Upper lobe of right lung (tissue), 1 donor: ENCODE data around the gene SMCO4. TPM values are rescaled to one million over a fixed set of nuclear protein-coding genes. Genes with fewer than 3 reads are reported as not detected.
A peak's percentile ranks its signal among the peaks of the same experiment; 100 is the strongest.

Source experiments
- ATAC-seq: fragments of 200-7000 bp; cut with Tn5 transposase; one replicate; pipeline ENCODE4 v1.9.1; 2020; ENCODE audit warnings: mild to moderate bottlenecking, moderate library complexity
- DNase-seq: peaks from one replicate; pipeline ENCODE4 v3.0.0-alpha.2; 2020
- H3K27ac ChIP-seq: fragments of 200-600 bp; one replicate; pipeline ENCODE4 v1.8.0; 2022
- H3K27me3 ChIP-seq: fragments of 200-600 bp; one replicate; pipeline ENCODE4 v1.8.0; 2022; ENCODE audit warnings: mild to moderate bottlenecking
- H3K36me3 ChIP-seq: fragments of 200-600 bp; one replicate; pipeline ENCODE4 v1.8.0; 2022
- H3K4me1 ChIP-seq: fragments of 200-600 bp; one replicate; pipeline ENCODE4 v1.8.0; 2022
- H3K4me3 ChIP-seq: fragments of 200-600 bp; one replicate; pipeline ENCODE4 v1.8.0; 2022; ENCODE audit warnings: mild to moderate bottlenecking
- H3K9me3 ChIP-seq: fragments of 200-600 bp; one replicate; pipeline ENCODE4 v1.8.0; 2022
- CTCF ChIP-seq: fragments of 200-600 bp; IDR thresholded peaks from one replicate; pipeline ENCODE4 v1.8.0; 2022; ENCODE audit warnings: antibody characterized with exemption
- intact Hi-C: fragments of 100-400 bp; cut with DNase I; formaldehyde crosslinking; loops from one replicate; pipeline ENCODE4 v1.11.0; 2022
- total RNA-seq: library from RNA; stranded (reverse); fragmentation: NEBNext Ultra II Directional; extraction: Animal tissue kit (Norgen Biotek cat#: 25700); gene quantifications from one replicate; pipeline ENCODE4 v1.2.1, GENCODE V29; 2021
- donor health status: DM: no; HTN: yes; CAD: no; lungs with severe emphysema.

SMCO4 gene
- total RNA-seq, 1 donor from 2014 or later, result 55.7 TPM

GRCh38 chr11:93482556-93482955 is 60.6 kb downstream of the SMCO4 start:
- DNase-seq (no peak), ATAC-seq (no peak)
- no peak overlapping the region for H3K4me3 ChIP-seq
- no peak for TF ChIP-seq CTCF
- no peaks in the 10 kb centered on the region for H3K27me3 ChIP-seq
- no peak overlapping the region for H3K27ac ChIP-seq
- intact Hi-C loops, result no loop called here
- H3K9me3 ChIP-seq, result no peaks in the 10 kb centered on the region
- peaks cover 4% of the 10 kb centered on the region for H3K4me1 ChIP-seq
- H3K36me3 ChIP-seq, result no peaks in the 10 kb centered on the region

GRCh38 chr11:93481696-93482095 is 61.5 kb downstream of the SMCO4 start:
- peaks cover 4% of the 10 kb centered on the region for H3K4me1 ChIP-seq
- no peak overlapping the region for H3K27ac ChIP-seq
- ATAC-seq, result peak; percentile 63

DNA sequence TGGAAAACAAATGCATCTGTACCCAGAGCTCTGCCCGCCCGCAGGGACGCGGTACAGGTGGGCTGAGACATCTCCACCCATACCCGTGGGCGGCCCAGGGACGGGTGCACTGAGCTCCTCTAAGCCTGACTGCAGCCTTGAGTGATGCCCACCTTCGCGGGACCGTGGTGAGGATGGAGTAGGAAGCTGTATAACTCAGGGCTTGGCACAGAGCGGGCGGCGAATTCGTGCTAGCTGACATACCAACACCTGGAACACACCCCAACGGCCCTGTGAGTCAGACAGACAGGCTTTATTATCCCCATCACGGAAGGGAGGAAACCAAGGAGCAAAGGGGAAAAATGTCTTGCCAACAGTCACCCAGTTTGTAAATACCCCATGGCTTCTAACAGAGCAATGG is 61.9 kb downstream of the SMCO4 start:
- no peaks in the 10 kb centered on the region for H3K9me3 ChIP-seq
- H3K27ac ChIP-seq, result no peak overlapping the region
- no peak overlapping the region for H3K4me3 ChIP-seq
- H3K4me1 ChIP-seq, result peaks cover 4% of the 10 kb centered on the region
- no peaks in the 10 kb centered on the region for H3K36me3 ChIP-seq
- DNase-seq, result no peak
- no peak for TF ChIP-seq CTCF
- intact Hi-C loops, result no loop called here
- ATAC-seq, result no peak
- H3K27me3 ChIP-seq, result no peaks in the 10 kb centered on the region

More at GRCh38 chr11:93481696-93482095, 61.5 kb downstream of the SMCO4 start:
- DNase-seq, result no peak
- intact Hi-C loops, result no loop called here
- TF ChIP-seq CTCF, result no peak
- Histone ChIP-seq H3K9me3 (no peaks in the 10 kb centered on the region), H3K4me3 (no peak overlapping the region), H3K27me3 (no peaks in the 10 kb centered on the region), H3K36me3 (no peaks in the 10 kb centered on the region)

- Histone ChIP-seq H3K4me1 (peaks cover 4% of the 10 kb centered on the region), H3K9me3 (no peaks in the 10 kb centered on the region), H3K27me3 (no peaks in the 10 kb centered on the region), H3K4me3 (no peak overlapping the region), H3K27ac (no peak overlapping the region), H3K36me3 (no peaks in the 10 kb centered on the region)
- intact Hi-C loops, result no loop called here
- TF ChIP-seq CTCF, result no peak
- DNase-seq, result no peak
- ATAC-seq, result no peak
Observed at GRCh38 chr11:93480756-93481155, 62.4 kb downstream of the SMCO4 start.

GRCh38 chr11:93480256-93480655 is 62.9 kb downstream of the SMCO4 start:
- intact Hi-C loops, result no loop called here
- Histone ChIP-seq H3K9me3 (no peaks in the 10 kb centered on the region), H3K27ac (no peak overlapping the region), H3K4me1 (peaks cover 2% of the 10 kb centered on the region), H3K36me3 (no peaks in the 10 kb centered on the region), H3K27me3 (no peaks in the 10 kb centered on the region), H3K4me3 (no peak overlapping the region)
- DNase-seq (no peak), ATAC-seq (no peak)
- TF ChIP-seq CTCF, result no peak

DNA sequence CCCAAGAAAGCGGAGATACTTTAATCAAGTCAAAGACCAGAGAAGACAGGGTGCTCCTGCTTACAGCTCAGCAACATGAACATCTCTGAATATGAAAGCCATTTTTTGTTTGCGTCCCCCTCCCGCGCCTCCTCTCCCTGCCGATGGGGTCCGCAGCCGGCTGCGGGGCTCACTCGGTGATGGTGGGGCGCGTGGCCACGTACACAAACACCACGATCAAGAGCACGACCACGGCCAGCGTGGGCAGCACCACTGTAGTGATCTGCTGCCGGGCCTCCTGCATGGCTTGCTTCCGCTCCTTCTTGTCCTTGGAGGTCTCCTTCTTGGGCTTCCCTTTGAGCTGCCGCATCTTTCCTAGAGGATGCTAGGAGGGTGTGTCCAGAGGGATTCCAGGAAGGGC is 64.3 kb downstream of the SMCO4 start:
- ATAC-seq, result no peak
- DNase-seq, result no peak
- Histone ChIP-seq H3K27ac (no peak overlapping the region), H3K4me1 (no peaks in the 10 kb centered on the region), H3K9me3 (no peaks in the 10 kb centered on the region), H3K36me3 (no peaks in the 10 kb centered on the region), H3K4me3 (no peak overlapping the region), H3K27me3 (no peaks in the 10 kb centered on the region)
- no peak for TF ChIP-seq CTCF
- intact Hi-C loops, result no loop called here
